Ovary (tissue), 9 donors: ENCODE measurements around the gene CRP. TPM values are rescaled to one million over a fixed set of nuclear protein-coding genes. Genes with fewer than 3 reads are reported as not detected.

Experiments
- DNase-seq, 5 donors: peaks; one replicate each; pipeline ENCODE4 v3.0.0-alpha.2; 2019 to 2020
- H3K27ac ChIP-seq, 2 donors: fragments of 200-600 bp; one replicate each; pipeline versions ENCODE4 v1.5.1 to v1.8.0; 2019 to 2022
- H3K27me3 ChIP-seq: fragments of 200-600 bp; one replicate; pipeline ENCODE4 v1.8.0; 2022
- H3K36me3 ChIP-seq: fragments of 200-600 bp; sonication (generic); one replicate; pipeline ENCODE4 v1.5.1; 2019
- H3K4me1 ChIP-seq: one replicate; pipeline ENCODE4 v1.8.1; 2013; ENCODE audit warnings: mild to moderate bottlenecking, moderate library complexity; ENCODE audit not compliant: insufficient read depth
- H3K4me3 ChIP-seq: fragments of 200-600 bp; sonication (generic); one replicate; pipeline ENCODE4 v1.5.1; 2017
- H3K9me3 ChIP-seq, 2 donors: fragments of 200-600 bp in 1 of 2; sonication (generic) in 1 of 2; one replicate each; pipeline versions ENCODE4 v1.5.1 to v1.8.1; 2013 to 2019; ENCODE audit warnings: mild to moderate bottlenecking in 1 of 2, moderate library complexity in 1 of 2
- CTCF ChIP-seq, 3 donors: fragments of 450-650 bp in 2 of 3; fragments of 200-600 bp in 1 of 3; IDR thresholded peaks; one replicate each; pipeline versions ENCODE4 v1.5.1 to v1.8.0; 2016 to 2022; ENCODE audit warnings: antibody characterized with exemption in 3 of 3, mild to moderate bottlenecking in 1 of 3
- EP300 ChIP-seq: sonication (generic); formaldehyde crosslinking; IDR thresholded peaks from one replicate; pipeline ENCODE4 v1.6.1; 2017; ENCODE audit warnings: antibody characterized with exemption
- POLR2A ChIP-seq: fragments of 450-650 bp; IDR thresholded peaks from one replicate; pipeline ENCODE4 v1.6.1; 2017; ENCODE audit warnings: antibody characterized with exemption, mild to moderate bottlenecking, moderate library complexity
- WGBS, 3 donors: extraction: QIAGEN DNeasy Blood & Tissue Kit in 1 of 3; methylation state at CpG; one replicate each; pipeline versions ENCODE4 v1.1.5 to v1.1.7; 2013 to 2017; 5-methylcytosine and 5-hydroxymethylcytosine counted together
- intact Hi-C, 4 donors: fragments of 100-400 bp; cut with DNase I; formaldehyde crosslinking; loops; one replicate each; pipeline versions ENCODE4 v1.11.0 to v1.15.1; 2022 to 2023
- polyA plus RNA-seq, 2 donors: library from polyadenylated mRNA; stranded (reverse); fragments of 200-250 nt in 1 of 2; fragments of 350-450 nt in 1 of 2; fragmentation: Illumina TruSeq in 1 of 2; extraction: RNeasy Lipid Tissue Mini Kit (QIAGEN cat#74804) in 1 of 2; gene quantifications; one replicate each; pipeline ENCODE4 v1.2.3, GENCODE V29; 2013 to 2014
- total RNA-seq, 7 donors: library from RNA; depleted of rRNA in 2 of 7; stranded (reverse); fragments of >200 nt in 2 of 7; fragmentation: NEBNext Ultra II Directional in 3 of 7; extraction: Animal tissue kit (Norgen Biotek cat#: 25700) in 3 of 7; gene quantifications; one replicate each; pipeline versions ENCODE4 v1.1.0 to v1.2.4, GENCODE V29; 2016 to 2023
- donor health status: DM: no; HTN: no; CAD: no; lungs with moderate emphysema.
- donor health status: DM: no; HTN: no; CAD: no.
- donor health status: Bipolar disorder and iron deficiency.
- donor health status: DM: yes; HTN: yes; CAD: no.
- donor health status: DM: no; HTN: no; CAD: no.
- donor health status: DM: yes; HTN: yes; CAD: no.

Gene CRP
- total and polyA plus RNA-seq, 9 donors = 0.96 to 1.7 (median 1.2) TPM; not detected in 5

DNA sequence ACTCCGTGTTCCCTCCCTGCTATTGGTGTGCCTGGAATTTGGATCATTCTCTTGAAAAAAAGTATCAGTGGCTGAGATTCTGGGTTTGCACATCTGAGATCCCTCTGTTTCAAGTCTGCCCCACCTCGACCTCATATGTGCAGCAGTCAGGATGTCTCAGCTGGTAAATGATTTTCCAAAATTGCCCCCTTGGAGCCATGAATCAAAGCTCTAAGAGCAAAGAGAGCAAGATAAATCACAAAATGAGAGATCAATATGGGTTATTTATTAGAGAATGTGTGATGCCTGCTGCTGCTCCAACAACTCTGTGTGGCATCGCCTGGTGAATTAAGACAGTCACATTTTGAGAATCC, 8.5 kb downstream of the CRP start:
- 51 to 61% (median 57%) methylated on average over 3 of the region's 3 CpGs for WGBS, 3 donors
- TF ChIP-seq POLR2A (no peak), EP300 (no peak)
- Histone ChIP-seq H3K36me3 (no peaks in the 10 kb centered on the region), H3K27me3 (no peaks in the 10 kb centered on the region), H3K4me3 (no peak overlapping the region), H3K4me1 (no peaks in the 10 kb centered on the region), H3K9me3 (no peaks in the 10 kb centered on the region), H3K27ac (no peak overlapping the region)
- DNase-seq = no peak
- intact Hi-C loops = no loop called here

- DNase-seq = no peak
- 75 to 91% (median 76%) methylated on average over 7 of the region's 7 CpGs for WGBS, 3 donors
- Histone ChIP-seq H3K36me3 (no peaks in the 10 kb centered on the region), H3K4me3 (no peak overlapping the region), H3K27ac (no peak overlapping the region), H3K27me3 (no peaks in the 10 kb centered on the region), H3K4me1 (no peaks in the 10 kb centered on the region), H3K9me3 (no peaks in the 10 kb centered on the region)
- TF ChIP-seq CTCF (IDR thresholded peaks at IDR 0.05) (no peak), POLR2A (no peak), EP300 (no peak)
- intact Hi-C loops = no loop called here
Observed at GRCh38 chr1:159705251-159705903, 9.0 kb downstream of the CRP start.

DNA sequence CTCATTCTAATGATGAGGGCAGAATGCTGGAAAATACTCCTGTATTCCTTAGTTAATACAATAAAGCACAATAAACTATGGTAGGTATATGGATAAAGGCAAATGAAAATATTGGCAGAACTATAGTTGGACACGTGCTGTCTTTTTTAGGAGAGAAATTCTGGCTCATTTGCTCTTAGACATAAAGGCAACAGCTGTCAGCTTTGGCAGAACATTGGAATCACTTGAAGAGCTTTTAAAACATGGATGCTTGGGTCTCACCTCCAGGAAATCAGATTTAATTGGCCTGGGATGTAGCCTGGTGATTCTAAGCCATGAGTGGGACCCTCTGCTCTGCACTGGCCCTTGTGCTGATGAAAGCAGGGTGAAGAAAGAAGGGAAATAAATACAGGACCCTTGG, 9.9 kb downstream of the CRP start:
- TF ChIP-seq EP300 (no peak), CTCF (IDR thresholded peaks at IDR 0.05) (no peak), POLR2A (no peak)
- no peak overlapping the region for H3K27ac ChIP-seq
- H3K27me3 ChIP-seq = no peaks in the 10 kb centered on the region
- H3K9me3 ChIP-seq = no peaks in the 10 kb centered on the region
- H3K36me3 ChIP-seq = no peaks in the 10 kb centered on the region
- no peak for DNase-seq
- intact Hi-C loops = no loop called here
- H3K4me1 ChIP-seq = no peaks in the 10 kb centered on the region
- H3K4me3 ChIP-seq = no peak overlapping the region
- WGBS, 3 donors = 19 to 37% (median 21%) methylated on average over 1 of the region's 1 CpG

- Histone ChIP-seq H3K36me3 (no peaks in the 10 kb centered on the region), H3K4me1 (no peaks in the 10 kb centered on the region), H3K9me3 (no peaks in the 10 kb centered on the region), H3K27me3 (no peaks in the 10 kb centered on the region), H3K4me3 (no peak overlapping the region), H3K27ac (no peak overlapping the region)
- WGBS, 3 donors = 67 to 77% (median 69%) methylated on average over 7 of the region's 7 CpGs
- intact Hi-C loops = no loop called here
- no peak for DNase-seq
- no peak for TF ChIP-seq POLR2A
- no peak for TF ChIP-seq EP300
- no peak for TF ChIP-seq CTCF (IDR thresholded peaks at IDR 0.05)
Observed at GRCh38 chr1:159700312-159700711, 14.1 kb downstream of the CRP start.

GRCh38 chr1:159699653-159700052, 14.7 kb downstream of the CRP start:
- TF ChIP-seq EP300 = no peak
- TF ChIP-seq POLR2A = no peak
- no peak for TF ChIP-seq CTCF (IDR thresholded peaks at IDR 0.05)
- Histone ChIP-seq H3K4me1 (no peaks in the 10 kb centered on the region), H3K36me3 (no peaks in the 10 kb centered on the region), H3K27ac (no peak overlapping the region), H3K9me3 (no peaks in the 10 kb centered on the region), H3K27me3 (no peaks in the 10 kb centered on the region), H3K4me3 (no peak overlapping the region)
- no peak for DNase-seq
- intact Hi-C loops = no loop called here
- WGBS, 3 donors = 71 to 87% (median 81%) methylated on average over 3 of the region's 3 CpGs
